ENCODE data around the gene CDKN2B-AS1.
A peak's percentile ranks its signal among the peaks of the same experiment; 100 is the strongest.

DNA sequence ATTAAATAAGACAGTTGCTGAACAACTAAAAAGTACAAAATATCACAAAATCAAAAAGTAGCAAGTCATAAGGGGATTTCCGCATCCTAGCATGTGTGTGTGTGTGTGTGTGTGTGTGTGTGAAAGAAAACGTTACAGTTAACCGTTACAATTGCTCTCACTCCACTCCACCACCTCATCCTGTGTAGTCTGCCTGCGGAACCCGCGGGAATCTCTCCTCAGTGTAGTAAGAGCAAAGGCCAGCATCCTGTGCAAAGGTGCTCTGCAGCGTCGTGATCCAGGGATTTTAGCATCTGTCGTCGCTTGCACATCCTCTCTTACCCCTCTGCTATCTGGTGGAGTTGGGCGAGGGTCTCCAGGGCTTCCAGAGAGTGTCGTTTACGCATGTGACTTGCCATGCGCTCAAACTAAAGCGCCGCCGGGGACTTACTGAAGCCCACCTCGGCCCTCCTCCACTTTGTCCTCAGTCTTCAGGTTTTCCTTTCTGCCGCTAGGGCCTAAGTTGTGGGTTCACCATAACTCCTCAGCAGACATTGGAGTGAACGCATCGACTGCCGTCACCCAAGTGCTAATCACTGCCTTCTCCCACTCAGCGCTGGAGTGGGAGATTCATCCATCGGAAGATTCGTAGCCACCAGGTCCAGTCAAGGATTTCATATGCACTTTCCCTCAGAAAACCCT lies 10.6 kb downstream of the CDKN2B-AS1 start:
- TF ChIP-seq, protein P1, sequence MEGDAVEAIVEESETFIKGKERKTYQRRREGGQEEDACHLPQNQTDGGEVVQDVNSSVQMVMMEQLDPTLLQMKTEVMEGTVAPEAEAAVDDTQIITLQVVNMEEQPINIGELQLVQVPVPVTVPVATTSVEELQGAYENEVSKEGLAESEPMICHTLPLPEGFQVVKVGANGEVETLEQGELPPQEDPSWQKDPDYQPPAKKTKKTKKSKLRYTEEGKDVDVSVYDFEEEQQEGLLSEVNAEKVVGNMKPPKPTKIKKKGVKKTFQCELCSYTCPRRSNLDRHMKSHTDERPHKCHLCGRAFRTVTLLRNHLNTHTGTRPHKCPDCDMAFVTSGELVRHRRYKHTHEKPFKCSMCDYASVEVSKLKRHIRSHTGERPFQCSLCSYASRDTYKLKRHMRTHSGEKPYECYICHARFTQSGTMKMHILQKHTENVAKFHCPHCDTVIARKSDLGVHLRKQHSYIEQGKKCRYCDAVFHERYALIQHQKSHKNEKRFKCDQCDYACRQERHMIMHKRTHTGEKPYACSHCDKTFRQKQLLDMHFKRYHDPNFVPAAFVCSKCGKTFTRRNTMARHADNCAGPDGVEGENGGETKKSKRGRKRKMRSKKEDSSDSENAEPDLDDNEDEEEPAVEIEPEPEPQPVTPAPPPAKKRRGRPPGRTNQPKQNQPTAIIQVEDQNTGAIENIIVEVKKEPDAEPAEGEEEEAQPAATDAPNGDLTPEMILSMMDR (IDR thresholded peaks at IDR 0.05; ENCODE audit: poor library complexity): no peak
- TF ChIP-seq EZH2 (IDR thresholded peaks at IDR 0.05; ENCODE audit: borderline replicate concordance): peak; percentile 13
